ENCODE measurements around the gene TEK.

The TEK gene

DNA sequence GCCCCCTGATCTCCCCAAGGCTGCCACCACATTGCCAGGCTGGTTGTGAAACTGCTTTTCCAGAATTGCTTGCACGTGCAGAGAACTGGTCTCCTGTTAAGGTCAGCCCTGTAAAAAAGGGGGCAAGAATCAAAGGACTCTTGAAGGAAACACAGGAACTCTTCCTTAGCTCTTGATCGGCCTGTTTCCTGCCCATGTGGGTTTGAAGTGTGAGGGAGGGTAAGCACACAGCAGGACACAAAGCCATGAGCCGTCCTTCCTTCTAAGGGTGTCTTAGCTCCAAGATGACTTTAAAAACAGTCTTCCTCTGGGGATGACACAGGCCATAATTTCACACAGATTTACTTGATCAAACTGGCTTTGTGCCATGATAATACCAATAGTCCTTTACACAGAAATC, 36.1 kb downstream of the TEK start:
- ATAC-seq = no peak

DNA sequence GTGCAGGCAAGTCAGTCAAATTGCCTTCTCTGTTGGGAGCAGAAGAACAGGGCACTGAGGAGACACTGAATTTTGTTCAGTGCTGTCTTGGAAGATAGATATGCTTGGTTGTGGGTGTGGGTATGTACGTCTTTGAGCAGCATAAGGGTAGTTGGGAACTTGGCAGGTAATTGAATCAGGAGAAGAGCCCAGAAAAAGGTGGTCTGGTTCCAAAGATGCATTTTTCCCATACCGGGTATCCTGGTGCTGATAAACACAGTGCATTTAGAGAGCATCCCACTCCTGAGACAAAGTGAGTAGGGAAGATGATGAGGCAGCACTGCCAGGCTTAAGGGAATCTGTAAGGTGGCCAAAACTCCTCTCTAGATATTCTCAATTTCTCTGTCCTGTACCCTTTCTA, 40.6 kb downstream of the TEK start:
- TF ChIP-seq BACH2 (CRISPR knock-in tag; IDR thresholded peaks at IDR 0.05; ENCODE audit: borderline replicate concordance) = no peak
- no peak for TF ChIP-seq ZNF8 (CRISPR knock-in tag; IDR thresholded peaks at IDR 0.05)
- no peak for TF ChIP-seq ZFP3 (CRISPR knock-in tag; IDR thresholded peaks at IDR 0.05)
- no peak for TF ChIP-seq ZNF70 (CRISPR knock-in tag; IDR thresholded peaks at IDR 0.05)
- no peak for ATAC-seq

More for the DNA sequence above, 36.1 kb downstream of the TEK start:
- TF ChIP-seq, protein P1, sequence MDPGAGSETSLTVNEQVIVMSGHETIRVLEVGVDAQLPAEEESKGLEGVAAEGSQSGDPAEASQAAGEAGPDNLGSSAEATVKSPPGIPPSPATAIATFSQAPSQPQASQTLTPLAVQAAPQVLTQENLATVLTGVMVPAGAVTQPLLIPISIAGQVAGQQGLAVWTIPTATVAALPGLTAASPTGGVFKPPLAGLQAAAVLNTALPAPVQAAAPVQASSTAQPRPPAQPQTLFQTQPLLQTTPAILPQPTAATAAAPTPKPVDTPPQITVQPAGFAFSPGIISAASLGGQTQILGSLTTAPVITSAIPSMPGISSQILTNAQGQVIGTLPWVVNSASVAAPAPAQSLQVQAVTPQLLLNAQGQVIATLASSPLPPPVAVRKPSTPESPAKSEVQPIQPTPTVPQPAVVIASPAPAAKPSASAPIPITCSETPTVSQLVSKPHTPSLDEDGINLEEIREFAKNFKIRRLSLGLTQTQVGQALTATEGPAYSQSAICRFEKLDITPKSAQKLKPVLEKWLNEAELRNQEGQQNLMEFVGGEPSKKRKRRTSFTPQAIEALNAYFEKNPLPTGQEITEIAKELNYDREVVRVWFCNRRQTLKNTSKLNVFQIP (CRISPR knock-in tag; IDR thresholded peaks at IDR 0.05; ENCODE audit: borderline replicate concordance, low read depth) = no peak
- no peak for TF ChIP-seq GLIS3 (CRISPR knock-in tag; IDR thresholded peaks at IDR 0.05)
- no peak for TF ChIP-seq ZFP30 (CRISPR knock-in tag; IDR thresholded peaks at IDR 0.05)
- no peak for TF ChIP-seq RARB (CRISPR knock-in tag; IDR thresholded peaks at IDR 0.05)
- no peak for TF ChIP-seq PPARA (CRISPR knock-in tag; IDR thresholded peaks at IDR 0.05; ENCODE audit: borderline replicate concordance)
- no peak for TF ChIP-seq TOX (CRISPR knock-in tag; IDR thresholded peaks at IDR 0.05; ENCODE audit: borderline replicate concordance)
- no peak for TF ChIP-seq OSR1 (CRISPR knock-in tag; IDR thresholded peaks at IDR 0.05)
- no peak for TF ChIP-seq TCF4 (CRISPR knock-in tag; IDR thresholded peaks at IDR 0.05; ENCODE audit: borderline replicate concordance)
- TF ChIP-seq, protein P2, sequence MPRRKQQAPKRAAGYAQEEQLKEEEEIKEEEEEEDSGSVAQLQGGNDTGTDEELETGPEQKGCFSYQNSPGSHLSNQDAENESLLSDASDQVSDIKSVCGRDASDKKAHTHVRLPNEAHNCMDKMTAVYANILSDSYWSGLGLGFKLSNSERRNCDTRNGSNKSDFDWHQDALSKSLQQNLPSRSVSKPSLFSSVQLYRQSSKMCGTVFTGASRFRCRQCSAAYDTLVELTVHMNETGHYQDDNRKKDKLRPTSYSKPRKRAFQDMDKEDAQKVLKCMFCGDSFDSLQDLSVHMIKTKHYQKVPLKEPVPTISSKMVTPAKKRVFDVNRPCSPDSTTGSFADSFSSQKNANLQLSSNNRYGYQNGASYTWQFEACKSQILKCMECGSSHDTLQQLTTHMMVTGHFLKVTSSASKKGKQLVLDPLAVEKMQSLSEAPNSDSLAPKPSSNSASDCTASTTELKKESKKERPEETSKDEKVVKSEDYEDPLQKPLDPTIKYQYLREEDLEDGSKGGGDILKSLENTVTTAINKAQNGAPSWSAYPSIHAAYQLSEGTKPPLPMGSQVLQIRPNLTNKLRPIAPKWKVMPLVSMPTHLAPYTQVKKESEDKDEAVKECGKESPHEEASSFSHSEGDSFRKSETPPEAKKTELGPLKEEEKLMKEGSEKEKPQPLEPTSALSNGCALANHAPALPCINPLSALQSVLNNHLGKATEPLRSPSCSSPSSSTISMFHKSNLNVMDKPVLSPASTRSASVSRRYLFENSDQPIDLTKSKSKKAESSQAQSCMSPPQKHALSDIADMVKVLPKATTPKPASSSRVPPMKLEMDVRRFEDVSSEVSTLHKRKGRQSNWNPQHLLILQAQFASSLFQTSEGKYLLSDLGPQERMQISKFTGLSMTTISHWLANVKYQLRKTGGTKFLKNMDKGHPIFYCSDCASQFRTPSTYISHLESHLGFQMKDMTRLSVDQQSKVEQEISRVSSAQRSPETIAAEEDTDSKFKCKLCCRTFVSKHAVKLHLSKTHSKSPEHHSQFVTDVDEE (CRISPR knock-in tag; IDR thresholded peaks at IDR 0.05) = no peak
- no peak for TF ChIP-seq ZNF565 (CRISPR knock-in tag; conservative IDR thresholded peaks at IDR 0.05; ENCODE audit: low read depth)

GRCh38 chr9:27150746-27151406, 41.9 kb downstream of the TEK start:
- TF ChIP-seq ZNF8 (CRISPR knock-in tag; IDR thresholded peaks at IDR 0.05) = no peak
- TF ChIP-seq, protein P3, sequence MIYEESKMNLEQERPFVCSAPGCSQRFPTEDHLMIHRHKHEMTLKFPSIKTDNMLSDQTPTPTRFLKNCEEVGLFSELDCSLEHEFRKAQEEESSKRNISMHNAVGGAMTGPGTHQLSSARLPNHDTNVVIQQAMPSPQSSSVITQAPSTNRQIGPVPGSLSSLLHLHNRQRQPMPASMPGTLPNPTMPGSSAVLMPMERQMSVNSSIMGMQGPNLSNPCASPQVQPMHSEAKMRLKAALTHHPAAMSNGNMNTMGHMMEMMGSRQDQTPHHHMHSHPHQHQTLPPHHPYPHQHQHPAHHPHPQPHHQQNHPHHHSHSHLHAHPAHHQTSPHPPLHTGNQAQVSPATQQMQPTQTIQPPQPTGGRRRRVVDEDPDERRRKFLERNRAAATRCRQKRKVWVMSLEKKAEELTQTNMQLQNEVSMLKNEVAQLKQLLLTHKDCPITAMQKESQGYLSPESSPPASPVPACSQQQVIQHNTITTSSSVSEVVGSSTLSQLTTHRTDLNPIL (CRISPR knock-in tag; IDR thresholded peaks at IDR 0.05; ENCODE audit: low read depth) = no peak
- TF ChIP-seq CSRNP3 (CRISPR knock-in tag; IDR thresholded peaks at IDR 0.05) = no peak
- no peak for TF ChIP-seq ZFP3 (CRISPR knock-in tag; IDR thresholded peaks at IDR 0.05)
- TF ChIP-seq ESRRG (CRISPR knock-in tag; IDR thresholded peaks at IDR 0.05) = no peak
- no peak for TF ChIP-seq CSDC2 (CRISPR knock-in tag; IDR thresholded peaks at IDR 0.05)
- no peak for TF ChIP-seq RARB (CRISPR knock-in tag; IDR thresholded peaks at IDR 0.05)
- no peak for TF ChIP-seq ARNTL (CRISPR knock-in tag; IDR thresholded peaks at IDR 0.05; ENCODE audit: borderline replicate concordance, low read depth)
- TF ChIP-seq PATZ1 (CRISPR knock-in tag; IDR thresholded peaks at IDR 0.05; ENCODE audit: borderline replicate concordance) = no peak
- TF ChIP-seq BACH2 (CRISPR knock-in tag; IDR thresholded peaks at IDR 0.05; ENCODE audit: borderline replicate concordance) = no peak
- TF ChIP-seq ZC3H10 (CRISPR knock-in tag; IDR thresholded peaks at IDR 0.05) = no peak
- TF ChIP-seq TCF4 (CRISPR knock-in tag; IDR thresholded peaks at IDR 0.05; ENCODE audit: borderline replicate concordance) = no peak
- no peak for TF ChIP-seq GLIS3 (CRISPR knock-in tag; IDR thresholded peaks at IDR 0.05)
- TF ChIP-seq SNAI2 (CRISPR knock-in tag; IDR thresholded peaks at IDR 0.05) = no peak
- no peak for ATAC-seq

Data from SK-N-SH treated with all-trans-retinoic acid at 6 μM for 48 hours (cell line).